ENCODE results near the gene GPER1.

Gene GPER1

GRCh38 chr7:1105189-1105588, 17.3 kb downstream of the GPER1 start:
- TF ChIP-seq CTCF (IDR thresholded peaks at IDR 0.05; ENCODE audit: control extremely low read depth, extremely low read depth, low read depth, missing control alignments) = no peak
- CTCF ChIA-PET = interaction anchor here (1.0 to 9.4 kb wide), 6 partner anchors 18 to 71 kb away, joined by 3 to 73 read pairs (median 8); partner anchors contain the start of gene GPER1
- POLR2A ChIA-PET = no interaction called here
- peak; percentile 78 for DNase-seq (ENCODE audit: extremely low spot score)

- no peak for TF ChIP-seq CTCF (IDR thresholded peaks at IDR 0.05; ENCODE audit: control extremely low read depth, extremely low read depth, low read depth, missing control alignments)
- CTCF ChIA-PET = interaction anchor here (1.0 to 9.4 kb wide), 2 partner anchors 19 to 62 kb away, joined by 3 to 73 read pairs; partner anchors contain the start of genes GPER1 and GPR146
- no peak for DNase-seq (ENCODE audit: extremely low spot score)
- POLR2A ChIA-PET = no interaction called here
These were observed 18.3 kb downstream of the GPER1 start for GRCh38 chr7:1106063-1106792.

GRCh38 chr7:1106793-1107421, 19.0 kb downstream of the GPER1 start:
- no peak for TF ChIP-seq CTCF (IDR thresholded peaks at IDR 0.05; ENCODE audit: control extremely low read depth, extremely low read depth, low read depth, missing control alignments)
- POLR2A ChIA-PET = no interaction called here
- CTCF ChIA-PET = interaction anchor here (0.9 to 9.4 kb wide), 3 partner anchors 20 to 113 kb away, joined by 3 to 73 read pairs (median 3); partner anchors contain the start of genes GPER1 and GPR146
- no peak for DNase-seq (ENCODE audit: extremely low spot score)

GRCh38 chr7:1108264-1108920, 20.5 kb downstream of the GPER1 start:
- ChIA-PET POLR2A (no interaction called here), CTCF (interaction anchor here (0.7 to 1.2 kb wide), 2 partner anchors 12 to 17 kb away, joined by 3 read pairs; no protein-coding TSS in a partner anchor)
- no peak for DNase-seq (ENCODE audit: extremely low spot score)
- TF ChIP-seq CTCF (IDR thresholded peaks at IDR 0.05; ENCODE audit: control extremely low read depth, extremely low read depth, low read depth, missing control alignments) = no peak

- CTCF ChIA-PET = interaction anchor here (0.9 to 2.1 kb wide), 2 partner anchors 66 to 117 kb away, joined by 3 to 8 read pairs; no protein-coding TSS in a partner anchor
These were observed 21.8 kb downstream of the GPER1 start for GRCh38 chr7:1109581-1110310.

More at GRCh38 chr7:1109581-1110310, 21.8 kb downstream of the GPER1 start:
- POLR2A ChIA-PET = no interaction called here
- no peak for TF ChIP-seq CTCF (IDR thresholded peaks at IDR 0.05; ENCODE audit: control extremely low read depth, extremely low read depth, low read depth, missing control alignments)
- DNase-seq (ENCODE audit: extremely low spot score) = no peak
